Peyer's patch (tissue), 4 donors: ENCODE results near the gene PRSS36. TPM values are rescaled to one million over a fixed set of nuclear protein-coding genes. Genes with fewer than 3 reads are reported as not detected.

Experiments used
- DNase-seq, 3 donors: peaks; one replicate each; pipeline ENCODE4 v3.0.0-alpha.2; 2017 to 2019
- H3K27ac ChIP-seq, 4 donors: fragments of 200-600 bp; sonication (generic); one replicate each; pipeline ENCODE4 v1.5.1; 2016 to 2019
- H3K27me3 ChIP-seq, 2 donors: fragments of 200-600 bp; sonication (generic); one replicate each; pipeline ENCODE4 v1.5.1; 2019
- H3K36me3 ChIP-seq, 3 donors: fragments of 200-600 bp; sonication (generic); one replicate each; pipeline ENCODE4 v1.5.1; 2016 to 2019
- H3K4me1 ChIP-seq, 4 donors: fragments of 200-600 bp; sonication (generic); one replicate each; pipeline ENCODE4 v1.5.1; 2016 to 2019
- H3K4me3 ChIP-seq, 4 donors: fragments of 200-600 bp; sonication (generic); 1 replicate in 3 of 4; 2 replicates in 1 of 4; pipeline ENCODE4 v1.5.1; 2016 to 2019; ENCODE audit warnings: mild to moderate bottlenecking in 1 of 4
- H3K9me3 ChIP-seq, 4 donors: fragments of 200-600 bp; sonication (generic); one replicate each; pipeline ENCODE4 v1.5.1; 2016 to 2019; ENCODE audit warnings: mild to moderate bottlenecking in 1 of 4
- POLR2A ChIP-seq, 2 donors: fragments of 450-650 bp; IDR thresholded peaks; one replicate each; pipeline ENCODE4 v1.5.1; 2017; ENCODE audit warnings: antibody characterized with exemption in 2 of 2, mild to moderate bottlenecking in 2 of 2, moderate library complexity in 2 of 2
- total RNA-seq, 4 donors: library from RNA; depleted of rRNA; stranded (reverse); fragments of >200 nt; gene quantifications; one replicate each; pipeline ENCODE4 v1.1.0, GENCODE V29; 2016
- TF ChIP-seq, protein P1 (sequence below), 6 experiments: fragments of 450-650 bp in 4 of 6; fragments of 200-600 bp in 2 of 6; sonication (generic) in 1 of 6; IDR thresholded peaks; one replicate each; pipeline ENCODE4 v1.5.1; 2017 to 2019; ENCODE audit warnings: antibody characterized with exemption in 6 of 6, mild to moderate bottlenecking in 3 of 6, moderate library complexity in 1 of 6

The PRSS36 gene
- total RNA-seq, 4 donors from 2014 or later = 26.1 to 31.3 (median 28.2) TPM; not detected in 1

DNA sequence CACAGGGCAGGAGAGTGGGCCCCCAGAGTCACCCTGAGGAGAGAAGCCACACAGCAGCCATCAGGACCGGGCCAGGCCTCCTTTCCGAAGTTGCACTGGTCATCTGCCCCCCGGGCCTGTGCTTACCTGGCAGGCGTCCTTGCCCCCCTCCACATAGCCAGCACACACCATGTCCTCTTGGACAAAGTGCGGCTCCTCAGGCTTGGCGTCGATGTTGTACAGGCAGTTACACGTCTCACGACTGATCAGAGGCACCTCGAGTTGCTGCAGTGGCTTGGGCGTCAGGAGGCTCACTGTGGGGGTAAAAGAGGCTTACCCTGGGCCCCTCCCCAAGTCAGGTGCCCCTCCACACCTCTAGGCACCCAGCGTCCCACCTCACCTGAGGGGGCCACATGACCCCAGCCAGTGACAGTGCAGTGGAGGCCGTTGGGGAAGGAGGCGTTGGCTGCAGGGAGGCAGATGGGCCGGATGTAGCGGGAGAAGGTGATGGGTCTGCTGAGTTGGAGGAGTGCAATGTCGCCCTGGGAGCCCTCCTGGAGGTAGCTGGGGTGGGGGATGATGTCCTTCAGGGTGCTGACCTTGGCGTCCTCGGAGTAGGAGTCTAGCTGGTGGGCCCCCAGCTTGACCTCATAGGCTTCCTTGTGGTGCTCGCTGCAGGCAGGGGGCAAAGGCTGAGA lies 17.4 kb downstream of the PRSS36 start:
- Histone ChIP-seq H3K27ac (peak overlapping the region in 3 of 4 donors; percentile 89 to 96 (median 93)), H3K4me1 (peaks cover 0 to 67% (median 15%) of the 10 kb centered on the region in 4 donors), H3K4me3 (peak overlapping the region in 2 of 4 donors; percentile 68 to 84), H3K9me3 (no peaks in the 10 kb centered on the region), H3K27me3 (no peaks in the 10 kb centered on the region), H3K36me3 (peaks cover 0 to 43% (median 0%) of the 10 kb centered on the region in 3 donors)
- TF ChIP-seq POLR2A (IDR thresholded peaks at IDR 0.05) = no peak
- TF ChIP-seq, protein P1, sequence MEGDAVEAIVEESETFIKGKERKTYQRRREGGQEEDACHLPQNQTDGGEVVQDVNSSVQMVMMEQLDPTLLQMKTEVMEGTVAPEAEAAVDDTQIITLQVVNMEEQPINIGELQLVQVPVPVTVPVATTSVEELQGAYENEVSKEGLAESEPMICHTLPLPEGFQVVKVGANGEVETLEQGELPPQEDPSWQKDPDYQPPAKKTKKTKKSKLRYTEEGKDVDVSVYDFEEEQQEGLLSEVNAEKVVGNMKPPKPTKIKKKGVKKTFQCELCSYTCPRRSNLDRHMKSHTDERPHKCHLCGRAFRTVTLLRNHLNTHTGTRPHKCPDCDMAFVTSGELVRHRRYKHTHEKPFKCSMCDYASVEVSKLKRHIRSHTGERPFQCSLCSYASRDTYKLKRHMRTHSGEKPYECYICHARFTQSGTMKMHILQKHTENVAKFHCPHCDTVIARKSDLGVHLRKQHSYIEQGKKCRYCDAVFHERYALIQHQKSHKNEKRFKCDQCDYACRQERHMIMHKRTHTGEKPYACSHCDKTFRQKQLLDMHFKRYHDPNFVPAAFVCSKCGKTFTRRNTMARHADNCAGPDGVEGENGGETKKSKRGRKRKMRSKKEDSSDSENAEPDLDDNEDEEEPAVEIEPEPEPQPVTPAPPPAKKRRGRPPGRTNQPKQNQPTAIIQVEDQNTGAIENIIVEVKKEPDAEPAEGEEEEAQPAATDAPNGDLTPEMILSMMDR (IDR thresholded peaks at IDR 0.05) = no peak
- DNase-seq = no peak

DNA sequence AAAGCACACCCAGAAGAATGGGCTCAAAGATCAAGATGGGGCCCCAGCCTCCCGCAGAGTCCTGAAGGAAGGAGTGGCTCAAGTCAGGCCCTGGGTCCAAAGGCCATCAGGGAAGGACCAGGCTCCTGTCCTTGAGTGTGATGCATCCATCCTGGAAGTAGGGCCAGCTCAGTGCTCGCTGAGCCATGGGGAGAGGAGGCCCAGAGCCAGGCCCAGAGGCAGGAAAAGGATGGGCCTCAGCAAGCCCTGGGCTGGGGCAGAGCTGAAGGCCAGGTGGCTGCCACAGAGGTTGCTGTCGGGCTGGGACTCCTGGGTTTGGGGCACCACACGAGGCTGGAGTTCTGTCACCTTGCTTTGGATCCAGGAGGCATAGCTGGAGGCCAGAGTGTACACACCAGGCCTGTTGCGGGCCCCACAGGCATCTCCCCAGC lies 18.0 kb downstream of the PRSS36 start:
- Histone ChIP-seq H3K9me3 (no peaks in the 10 kb centered on the region), H3K4me3 (peak overlapping the region in 2 of 4 donors; percentile 68 to 84), H3K4me1 (peaks cover 0 to 69% (median 15%) of the 10 kb centered on the region in 4 donors), H3K27me3 (no peaks in the 10 kb centered on the region), H3K36me3 (peaks cover 0 to 49% (median 0%) of the 10 kb centered on the region in 3 donors), H3K27ac (peak overlapping the region in 3 of 4 donors; percentile 89 to 96 (median 93))
- peak in 2 of 3 donors; percentile 87 to 91 for DNase-seq
- TF ChIP-seq POLR2A (IDR thresholded peaks at IDR 0.05) = peak; percentile 79 to 94
- TF ChIP-seq, protein P1 (IDR thresholded peaks at IDR 0.05) = no peak

DNA sequence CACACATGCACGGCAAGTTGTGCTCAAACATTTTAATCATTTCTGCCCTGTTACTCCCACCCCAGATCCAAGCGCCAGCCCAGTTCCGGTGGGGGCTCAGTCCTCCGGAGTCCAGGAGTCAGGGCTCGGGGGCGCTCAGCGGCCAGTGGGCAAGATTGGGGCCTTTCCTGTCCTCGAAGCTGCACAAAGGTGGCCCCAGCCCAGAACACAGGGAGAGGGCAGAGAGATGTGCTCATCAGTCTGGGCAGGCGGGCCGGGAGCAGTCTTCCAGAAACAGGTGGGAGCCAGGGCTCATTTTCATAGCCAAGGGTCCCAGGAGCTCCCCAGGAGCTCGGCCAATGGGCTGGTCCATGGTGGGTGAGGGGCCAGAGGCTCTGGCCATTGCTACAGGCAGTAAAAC lies 18.4 kb downstream of the PRSS36 start:
- no peak for DNase-seq
- Histone ChIP-seq H3K9me3 (no peaks in the 10 kb centered on the region), H3K4me3 (peak overlapping the region in 2 of 4 donors; percentile 32 to 40), H3K27me3 (no peaks in the 10 kb centered on the region), H3K36me3 (peaks cover 0 to 51% (median 0%) of the 10 kb centered on the region in 3 donors), H3K27ac (peak overlapping the region in 3 of 4 donors; percentile 89 to 96 (median 93)), H3K4me1 (peaks cover 0 to 69% (median 15%) of the 10 kb centered on the region in 4 donors)
- no peak for TF ChIP-seq POLR2A (IDR thresholded peaks at IDR 0.05)
- TF ChIP-seq, protein P1 (IDR thresholded peaks at IDR 0.05) = no peak

DNA sequence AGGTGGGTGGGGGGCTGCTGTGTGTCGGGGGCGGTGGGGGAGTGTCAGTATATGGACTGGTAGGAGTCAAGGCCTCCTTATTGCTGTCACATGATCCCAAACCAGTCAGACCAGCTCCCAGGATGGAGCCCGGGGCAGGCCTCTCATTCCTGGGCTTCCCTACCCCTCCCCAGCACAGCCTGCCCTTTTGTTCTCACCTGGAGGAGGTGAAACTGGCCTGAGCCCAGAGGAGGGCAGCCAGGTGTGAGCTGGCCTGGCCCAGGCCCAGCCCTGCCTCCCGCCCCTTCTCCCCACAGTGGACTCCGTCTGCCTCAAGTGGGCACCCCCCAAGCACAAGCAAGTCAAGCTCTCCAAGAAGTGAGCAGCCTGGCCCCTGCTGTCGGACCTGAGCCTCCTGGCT lies 19.0 kb downstream of the PRSS36 start:
- peak in 2 of 3 donors; percentile 91 for DNase-seq
- TF ChIP-seq, protein P1 (IDR thresholded peaks at IDR 0.05) = peak in 1 of 6 experiments; percentile 5
- TF ChIP-seq POLR2A (IDR thresholded peaks at IDR 0.05) = peak in 1 of 2 donors; percentile 58
- Histone ChIP-seq H3K4me1 (peaks cover 0 to 69% (median 15%) of the 10 kb centered on the region in 4 donors), H3K27me3 (no peaks in the 10 kb centered on the region), H3K4me3 (peak overlapping the region in 1 of 4 donors; percentile 32), H3K9me3 (no peaks in the 10 kb centered on the region), H3K27ac (peak overlapping the region in 3 of 4 donors; percentile 89 to 96 (median 93)), H3K36me3 (peaks cover 0 to 51% (median 0%) of the 10 kb centered on the region in 3 donors)

DNA sequence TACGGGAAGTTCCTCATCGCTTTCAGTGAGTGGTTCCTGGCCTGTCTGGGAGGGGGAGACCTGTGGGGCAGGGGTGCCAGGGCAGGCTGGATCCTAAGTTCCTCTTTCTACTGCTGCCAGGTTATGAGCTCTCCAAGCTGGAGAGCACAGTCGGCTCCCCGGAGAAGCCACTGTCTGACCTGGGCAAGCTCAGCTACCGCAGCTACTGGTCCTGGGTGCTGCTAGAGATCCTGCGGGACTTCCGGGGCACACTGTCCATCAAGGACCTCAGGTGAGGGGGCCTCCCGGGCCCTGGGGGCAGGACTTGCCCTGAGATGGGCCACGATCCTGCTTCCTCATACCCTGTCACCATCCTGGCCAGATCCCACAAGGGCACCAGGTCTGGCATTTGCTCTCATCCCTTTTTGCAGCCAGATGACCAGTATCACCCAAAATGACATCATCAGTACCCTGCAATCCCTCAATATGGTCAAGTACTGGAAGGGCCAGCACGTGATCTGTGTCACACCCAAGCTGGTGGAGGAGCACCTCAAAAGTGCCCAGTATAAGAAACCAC lies 19.5 kb downstream of the PRSS36 start:
- Histone ChIP-seq H3K36me3 (peaks cover 0 to 51% (median 0%) of the 10 kb centered on the region in 3 donors), H3K27me3 (no peaks in the 10 kb centered on the region), H3K9me3 (no peaks in the 10 kb centered on the region), H3K4me3 (peak overlapping the region in 1 of 4 donors; percentile 25), H3K4me1 (peaks cover 0 to 69% (median 15%) of the 10 kb centered on the region in 4 donors), H3K27ac (peak overlapping the region in 3 of 4 donors; percentile 89 to 96 (median 93))
- DNase-seq = no peak
- peak in 1 of 2 donors; percentile 17 for TF ChIP-seq POLR2A (IDR thresholded peaks at IDR 0.05)
- TF ChIP-seq, protein P1 (IDR thresholded peaks at IDR 0.05) = no peak
